ENCODE results near the gene C6orf120. TPM values are rescaled to one million over a fixed set of nuclear protein-coding genes. Genes with fewer than 3 reads are reported as not detected.
A peak's percentile ranks its signal among the peaks of the same experiment; 100 is the strongest.

C6orf120 gene
- total and polyA plus RNA-seq, 9 of the 15 experiments (the other 6 are each of a cell fraction or from before 2014, with no cell fraction given): 7.7 to 44.9 (median 34.8) TPM

- Histone ChIP-seq H3K9me3 (replicated peaks; ENCODE audit: control insufficient read depth, insufficient read depth, low read depth, low read length) (no peaks in the 10 kb centered on the region), H3K9me1 (ENCODE audit: control insufficient read depth, insufficient read depth, low read length) (peaks cover 2% of the 10 kb centered on the region), H3K4me3 (peak overlapping the region; percentile 74; the same call in 1 of the 2 replicates), H2AFZ (ENCODE audit: low read depth, low read length) (no peak overlapping the region), H4K20me1 (replicated peaks; ENCODE audit: control insufficient read depth, insufficient read depth, low read length) (no peaks in the 10 kb centered on the region; the same call in none of the 2 replicates), H3K36me3 (ENCODE audit: control insufficient read depth, insufficient read depth, low read length) (peaks cover 41% of the 10 kb centered on the region), H3K4me1 (replicated peaks in 1 of 2; ENCODE audit: control insufficient read depth in 2 of 2, insufficient read depth in 2 of 2, low read length in 2 of 2) (peaks cover 13 to 19% of the 10 kb centered on the region in 2 experiments; a peak in 4 of 5 replicates), H3K27ac (ENCODE audit: extremely low read depth, low read depth, low read length) (no peak overlapping the region), H3K4me2 (ENCODE audit: insufficient read depth, low read length) (no peak overlapping the region), H3K79me2 (ENCODE audit: control insufficient read depth, insufficient read depth, low read length) (peaks cover 58% of the 10 kb centered on the region), H3K9ac (ENCODE audit: insufficient read depth in 1 of 2, low read depth in 2 of 2, low read length in 2 of 2) (peak overlapping the region; percentile 57 to 94; a peak in 2 of 4 replicates), H3K27me3 (ENCODE audit: control insufficient read depth in 2 of 2, insufficient read depth in 2 of 2, low read length in 2 of 2) (no peaks in the 10 kb centered on the region)
- no peak for DNase-seq (ENCODE audit: extremely low read depth in 1 of 4, low spot score in 3 of 4)
- POLR2A ChIA-PET: interaction anchor here (2.4 to 5.2 kb wide), 2 partner anchors 12 to 22 kb away, joined by 11 to 24 read pairs; no protein-coding TSS in a partner anchor
- no TSS peak for BruUV-seq (replicated peaks)
- no peak for FAIRE-seq
- TF ChIP-seq SPI1 (IDR thresholded peaks at IDR 0.05; ENCODE audit: borderline replicate concordance, low read depth, low read length) (peak; percentile 49; the same call in 1 of the 2 replicates), ZEB2 (IDR thresholded peaks at IDR 0.05) (no peak)
- ATAC-seq: no peak
- WGBS (ENCODE audit: insufficient coverage, low coverage, missing lambda C conversion rate): 54% methylated on average over 5 of the region's 5 CpGs
- in situ Hi-C loops (cut with MboI): no loop called here
- intact Hi-C loops (cut with micrococcal nuclease): no loop called here
- CTCF ChIA-PET (ENCODE audit: low intra/inter-chr PET ratio): no interaction called here
Observed at GRCh38 chr6:169700296-169700695, 1.6 kb upstream of the C6orf120 start.

GRCh38 chr6:169701311-169701953, 494 bp upstream of the C6orf120 start:
- ChIA-PET CTCF (ENCODE audit: low intra/inter-chr PET ratio) (no interaction called here), POLR2A (interaction anchor here (0.6 to 5.2 kb wide), 15 partner anchors 9 to 741 kb away, joined by 3 to 24 read pairs (median 6); no protein-coding TSS in a partner anchor)
- Histone ChIP-seq H3K4me3 (peak overlapping the region; percentile 74), H3K9me1 (ENCODE audit: control insufficient read depth, insufficient read depth, low read length) (peaks cover 2% of the 10 kb centered on the region), H2AFZ (ENCODE audit: low read depth, low read length) (peak overlapping the region; percentile 89), H3K36me3 (ENCODE audit: control insufficient read depth, insufficient read depth, low read length) (peaks cover 53% of the 10 kb centered on the region), H3K27ac (ENCODE audit: extremely low read depth, low read depth, low read length) (peak overlapping the region; percentile 90), H4K20me1 (replicated peaks; ENCODE audit: control insufficient read depth, insufficient read depth, low read length) (no peaks in the 10 kb centered on the region; the same call in none of the 2 replicates), H3K4me2 (ENCODE audit: insufficient read depth, low read length) (peak overlapping the region; percentile 95), H3K79me2 (ENCODE audit: control insufficient read depth, insufficient read depth, low read length) (peaks cover 66% of the 10 kb centered on the region), H3K9me3 (replicated peaks; ENCODE audit: control insufficient read depth, insufficient read depth, low read depth, low read length) (no peaks in the 10 kb centered on the region), H3K4me1 (replicated peaks in 1 of 2; ENCODE audit: control insufficient read depth in 2 of 2, insufficient read depth in 2 of 2, low read length in 2 of 2) (peaks cover 13 to 19% of the 10 kb centered on the region in 2 experiments; a peak in 4 of 5 replicates), H3K27me3 (ENCODE audit: control insufficient read depth in 2 of 2, insufficient read depth in 2 of 2, low read length in 2 of 2) (no peaks in the 10 kb centered on the region), H3K9ac (ENCODE audit: insufficient read depth in 1 of 2, low read depth in 2 of 2, low read length in 2 of 2) (peak overlapping the region; percentile 94 to 96)
- DNase-seq (ENCODE audit: extremely low read depth in 1 of 4, low spot score in 3 of 4): peak in 3 of 4 experiments; percentile 29 to 59 (median 42)
- TSS peak; percentile 81 for BruUV-seq (replicated peaks)
- FAIRE-seq: no peak
- in situ Hi-C loops (cut with MboI) (no loop called here), intact Hi-C loops (cut with micrococcal nuclease) (no loop called here)
- under 1% methylated on average over 49 of the region's 54 CpGs for WGBS (ENCODE audit: insufficient coverage, low coverage, missing lambda C conversion rate)
- ATAC-seq: peak; percentile 69
- no peak for TF ChIP-seq ZNF76 (CRISPR knock-in tag; IDR thresholded peaks at IDR 0.05; ENCODE audit: borderline replicate concordance)
- no peak for TF ChIP-seq ZNF280B (CRISPR knock-in tag; IDR thresholded peaks at IDR 0.05)
- TF ChIP-seq CBFB (CRISPR knock-in tag; IDR thresholded peaks at IDR 0.05): peak; percentile 95; the same call in 1 of the 2 replicates
- 0 out of 2 replicates have a peak, but pooled peaks have one; percentile 27 for TF ChIP-seq ZBTB43 (CRISPR knock-in tag; IDR thresholded peaks at IDR 0.05)
- TF ChIP-seq U2AF1 (optimal IDR thresholded peaks at IDR 0.05; ENCODE audit: low read depth, low read length): peak; percentile 7
- peak; percentile 31; the same call in 1 of the 2 replicates for TF ChIP-seq ZNF232 (CRISPR knock-in tag; IDR thresholded peaks at IDR 0.05)
- TF ChIP-seq KAT7 (CRISPR knock-in tag; IDR thresholded peaks at IDR 0.05; ENCODE audit: borderline replicate concordance): 0 out of 2 replicates have a peak, but pooled peaks have one; percentile 26

All from K562 (cell line).